ENCODE measurements around the gene KAT5.
"Not testable (repeated sequence)": the region's sequence is repeated elsewhere in the genome, so short reads cannot be mapped to it uniquely, and the experiment has no call there.

The KAT5 gene

GRCh38 chr11:65711785-65712632 lies at the start of gene KAT5:
Gene KAT5, plus strand, starts transcription at chr11:65712252. Its CDS starts 16 bp downstream, at chr11:65712268.
- intact Hi-C loops (cut with DNase I) = loop anchor here (1.0 to 5.0 kb wide), 5 partner anchors 8 to 290 kb away; partner anchors contain the start of genes BANF1, EIF1AD, RELA and RNASEH2C
- DNase-seq = peak; percentile 97 to 100 (median 99)

DNA sequence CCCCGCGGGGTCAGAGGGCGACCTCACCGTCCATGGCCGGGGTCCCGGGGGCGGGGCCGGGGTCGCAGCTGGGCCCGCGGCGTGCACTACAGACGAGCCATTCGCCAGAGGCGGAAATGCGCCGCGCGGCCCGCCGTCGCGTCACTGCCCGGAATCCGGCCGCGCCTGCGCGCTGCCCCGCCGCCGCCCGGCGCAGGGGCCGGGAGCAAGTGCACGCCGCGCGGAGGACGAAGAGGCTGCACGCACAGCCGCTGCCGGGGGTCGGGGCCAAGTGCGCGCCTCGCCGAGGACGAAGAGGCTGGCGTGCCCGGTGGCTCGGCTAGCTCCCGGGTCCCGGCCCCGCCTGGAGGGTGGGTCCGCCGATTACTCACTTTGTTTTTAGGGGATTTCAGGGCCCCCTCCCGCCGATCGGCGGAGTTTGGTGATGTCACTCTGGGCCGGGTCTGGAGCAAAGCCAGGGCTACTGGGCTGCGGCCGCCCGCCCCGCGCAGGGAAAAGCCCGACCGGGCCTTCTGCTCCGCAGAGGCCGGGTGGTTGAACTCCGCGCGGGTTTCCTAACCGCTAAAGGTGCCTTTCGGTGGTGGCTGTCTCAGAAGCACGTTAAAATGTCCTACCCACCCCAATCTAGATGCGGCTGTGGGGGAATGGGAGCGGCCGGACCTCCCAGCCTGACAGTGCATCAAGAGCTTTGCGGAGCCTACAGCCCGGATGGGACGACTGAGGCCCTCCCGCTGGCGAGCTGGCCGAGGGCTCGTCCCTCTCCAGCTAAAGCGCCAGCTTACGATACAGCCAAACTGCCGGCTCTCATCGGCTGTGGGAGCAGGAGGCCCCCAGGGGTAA lies 49.0 kb upstream of the KAT5 start, which contains the start of gene RELA:
TSS of gene RELA (minus strand) at position 118 of the 840 bp plus-strand sequence. CDS start at position 34, 84 bp downstream.
- DNase-seq = peak; percentile 92 to 99 (median 94)
- intact Hi-C loops (cut with DNase I) = loop anchor here (2.0 to 5.0 kb wide), 2 partner anchors 48 to 49 kb away; partner anchors contain the start of genes KAT5, MAP3K11 and PCNX3

DNA sequence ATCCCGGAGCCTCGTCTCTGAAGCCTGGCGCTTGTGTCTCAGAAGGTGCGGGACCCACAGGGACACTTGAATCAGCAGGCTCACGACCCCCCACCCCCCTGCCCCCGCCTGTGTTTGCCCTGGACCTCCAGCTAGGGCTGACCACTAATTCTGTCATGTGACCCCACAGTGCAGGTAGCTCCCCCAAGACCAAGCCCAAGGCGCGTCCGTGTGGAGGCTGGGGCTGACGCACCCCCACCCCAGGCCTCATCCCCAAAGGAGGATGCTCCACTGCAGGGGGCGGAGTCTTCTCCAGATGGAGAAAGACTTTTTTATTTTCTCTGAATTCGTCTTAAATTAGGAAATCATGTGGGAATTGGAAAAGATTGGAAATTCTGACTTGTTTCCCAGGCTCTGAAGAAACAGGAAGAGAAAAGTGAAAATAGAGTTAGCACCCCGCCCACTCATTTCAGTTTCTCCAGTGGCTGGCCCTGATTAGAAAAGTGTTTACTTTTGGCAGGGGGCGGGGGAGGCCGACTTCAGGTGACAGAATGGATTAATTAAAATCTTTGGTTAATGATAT lies 48.3 kb upstream of the KAT5 start:
- intact Hi-C loops (cut with DNase I) = loop anchor here (2.0 to 5.0 kb wide), 2 partner anchors 49 kb away; partner anchors contain the start of genes KAT5, MAP3K11 and PCNX3
- peak in 9 of 10 donors; percentile 43 to 95 (median 68) for DNase-seq

GRCh38 chr11:65672180-65672860 lies 39.7 kb upstream of the KAT5 start:
- intact Hi-C loops (cut with DNase I) = no loop called here

DNA sequence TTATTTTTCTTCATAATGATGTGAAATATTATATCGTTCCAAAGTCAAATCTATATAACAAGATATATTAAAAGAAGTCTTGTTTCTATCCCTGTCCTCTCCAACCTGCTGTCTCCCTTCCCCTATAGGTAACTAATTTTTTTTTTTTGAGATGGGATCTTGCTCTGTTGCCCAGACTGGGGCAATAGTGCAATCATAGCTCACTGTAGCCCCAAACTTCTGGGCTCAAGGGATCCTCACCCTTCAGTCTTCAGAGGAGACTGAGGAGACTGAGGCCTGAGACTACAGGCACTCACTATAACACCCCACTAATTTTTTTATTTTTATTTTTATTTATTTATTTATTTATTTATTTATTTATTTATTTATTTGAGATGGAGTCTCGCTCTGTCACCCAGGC lies 39.1 kb upstream of the KAT5 start:
- intact Hi-C loops (cut with DNase I) = no loop called here
- DNase-seq = no peak

More at GRCh38 chr11:65672180-65672860, 39.7 kb upstream of the KAT5 start:
- DNase-seq = peak in 1 of 10 donors; percentile 9

DNA sequence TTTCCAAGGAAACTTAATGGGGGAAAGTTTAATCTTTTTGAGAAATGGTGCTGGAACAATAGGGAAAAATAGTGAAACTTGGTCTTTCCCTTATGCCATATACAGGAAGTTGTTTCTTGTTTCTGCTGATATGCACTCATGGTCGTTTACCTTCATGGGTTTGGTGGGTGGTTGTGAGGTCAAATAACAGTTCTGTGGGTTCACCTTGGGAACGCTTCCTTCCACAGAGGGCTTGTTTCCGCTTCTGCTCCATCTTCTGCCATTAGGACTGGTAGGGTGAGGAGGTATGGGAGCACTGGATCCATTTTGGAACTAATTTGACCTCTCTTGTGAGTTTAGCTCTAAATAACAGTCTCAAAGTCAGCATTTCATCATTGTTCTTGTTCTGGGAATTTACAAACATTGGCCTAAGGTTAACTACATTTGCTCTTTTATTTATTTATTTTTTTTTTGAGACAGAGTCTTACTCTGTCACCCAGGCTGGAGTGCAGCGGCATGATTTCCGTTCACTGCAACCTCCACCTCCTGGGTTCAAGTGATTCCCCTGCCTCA lies 31.8 kb upstream of the KAT5 start:
- DNase-seq = peak in 1 of 10 donors; percentile 58
- intact Hi-C loops (cut with DNase I) = no loop called here

DNA sequence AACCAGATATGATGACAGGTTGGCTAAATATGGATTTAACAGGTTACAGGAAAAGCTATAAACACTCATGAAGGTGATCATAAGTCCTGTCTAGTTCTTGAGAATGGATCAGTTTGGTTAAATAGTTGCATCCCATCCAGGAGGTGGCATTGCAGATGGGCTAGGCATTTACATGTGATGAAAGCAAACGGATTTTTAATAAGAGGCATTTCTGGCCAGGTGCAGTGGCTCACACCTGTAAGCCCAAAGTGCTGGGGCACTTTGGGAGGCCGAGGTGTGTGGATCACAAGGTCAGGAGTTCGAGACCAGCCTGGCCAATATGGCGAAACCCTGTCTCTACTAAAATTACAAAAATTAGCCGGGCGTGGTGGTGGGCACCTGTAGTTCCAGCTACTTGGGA lies 28.6 kb upstream of the KAT5 start:
- DNase-seq = peak in 1 of 10 donors; percentile 18
- intact Hi-C loops (cut with DNase I) = not testable (repeated sequence)

DNA sequence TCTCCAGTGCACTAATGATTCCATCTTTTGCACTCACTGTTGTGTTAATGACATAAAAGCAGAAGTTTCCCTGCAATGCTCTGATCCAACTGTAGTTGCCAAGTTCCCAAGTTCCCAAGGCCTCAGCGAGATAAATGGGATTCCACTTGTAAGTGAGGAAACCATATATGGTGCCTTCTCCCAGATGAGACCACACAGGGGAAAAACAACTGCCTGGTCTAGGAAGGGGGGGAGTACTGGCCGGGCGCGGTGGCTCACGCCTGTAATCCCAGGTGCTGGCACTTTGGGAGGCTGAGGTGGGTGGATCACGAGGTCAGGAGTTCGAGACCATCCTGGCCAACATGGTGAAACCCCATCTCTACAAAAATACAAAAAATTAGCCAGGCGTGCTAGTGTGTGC lies 26.1 kb upstream of the KAT5 start:
- intact Hi-C loops (cut with DNase I) = no loop called here
- DNase-seq = peak in 1 of 10 donors; percentile 10

DNA sequence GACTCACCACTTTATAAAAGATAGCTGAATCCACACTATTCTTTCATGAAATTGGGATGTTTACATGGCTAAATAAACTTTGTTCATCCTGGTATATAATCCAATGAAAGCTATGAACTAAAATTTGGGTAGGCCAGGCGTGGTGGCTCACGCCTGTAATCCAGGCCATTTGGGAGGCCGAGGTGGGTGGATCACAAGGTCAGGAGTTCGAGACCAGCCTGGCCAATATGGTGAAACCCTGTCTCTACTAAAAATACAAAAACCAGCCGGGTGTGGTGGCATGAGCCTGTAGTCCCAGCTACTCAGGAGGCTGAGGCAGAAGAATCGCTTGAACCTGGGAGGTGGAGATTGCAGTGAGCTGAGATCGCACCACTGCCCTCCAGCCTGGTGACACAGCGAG lies 20.2 kb upstream of the KAT5 start:
- peak in 1 of 10 donors; percentile 15 for DNase-seq
- intact Hi-C loops (cut with DNase I) = not testable (repeated sequence)

DNA sequence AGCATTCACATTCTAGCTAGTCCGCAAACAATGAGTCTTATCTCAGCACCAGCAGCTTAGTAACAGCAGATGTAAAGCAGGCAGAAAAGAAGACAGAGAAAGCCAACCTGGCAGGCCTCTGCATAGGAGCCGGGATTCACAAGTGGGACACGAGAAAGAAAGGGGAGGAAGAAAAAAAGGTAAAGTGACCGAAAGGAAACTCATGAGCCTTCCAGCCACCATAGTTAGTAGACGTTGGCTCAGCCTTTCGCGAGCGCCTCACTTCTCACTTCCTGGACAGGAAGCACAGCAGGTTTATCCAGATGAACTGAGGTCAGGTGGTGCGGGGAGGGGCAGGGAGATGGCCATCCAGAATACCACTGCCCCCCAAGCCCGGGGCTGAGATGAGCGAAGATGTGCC lies 19.7 kb upstream of the KAT5 start:
- intact Hi-C loops (cut with DNase I) = no loop called here
- DNase-seq = peak in 1 of 10 donors; percentile 69

- DNase-seq = peak in 6 of 10 donors; percentile 21 to 88 (median 67)
- intact Hi-C loops (cut with DNase I) = no loop called here
These were observed 16.4 kb upstream of the KAT5 start for GRCh38 chr11:65695459-65696241.

GRCh38 chr11:65696802-65697552 lies 15.1 kb upstream of the KAT5 start:
- DNase-seq = peak in 1 of 10 donors; percentile 58
- intact Hi-C loops (cut with DNase I) = no loop called here

GRCh38 chr11:65698205-65698604 lies 13.8 kb upstream of the KAT5 start:
- intact Hi-C loops (cut with DNase I) = no loop called here
- DNase-seq = no peak

DNA sequence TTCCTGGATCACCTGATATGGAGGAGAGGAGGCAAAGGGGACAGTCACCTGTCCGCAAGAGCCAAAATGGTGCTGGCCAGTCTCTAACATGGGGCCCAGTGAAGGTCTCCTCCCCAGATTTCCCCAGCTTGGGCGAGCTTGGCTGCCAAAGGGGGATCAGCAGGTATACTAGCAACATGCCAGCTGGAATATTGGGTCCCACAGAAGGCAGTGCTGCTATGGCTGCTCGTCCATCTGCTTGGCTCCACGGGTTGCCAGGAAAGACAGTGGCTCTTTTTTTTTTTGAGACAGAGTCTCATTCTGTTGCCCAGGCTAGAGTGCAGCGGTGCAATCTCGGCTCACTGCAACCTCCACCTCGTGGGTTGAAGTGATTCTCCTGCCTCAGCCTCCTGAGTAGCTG lies 12.7 kb upstream of the KAT5 start:
- intact Hi-C loops (cut with DNase I) = no loop called here
- peak in 1 of 10 donors; percentile 56 for DNase-seq

DNA sequence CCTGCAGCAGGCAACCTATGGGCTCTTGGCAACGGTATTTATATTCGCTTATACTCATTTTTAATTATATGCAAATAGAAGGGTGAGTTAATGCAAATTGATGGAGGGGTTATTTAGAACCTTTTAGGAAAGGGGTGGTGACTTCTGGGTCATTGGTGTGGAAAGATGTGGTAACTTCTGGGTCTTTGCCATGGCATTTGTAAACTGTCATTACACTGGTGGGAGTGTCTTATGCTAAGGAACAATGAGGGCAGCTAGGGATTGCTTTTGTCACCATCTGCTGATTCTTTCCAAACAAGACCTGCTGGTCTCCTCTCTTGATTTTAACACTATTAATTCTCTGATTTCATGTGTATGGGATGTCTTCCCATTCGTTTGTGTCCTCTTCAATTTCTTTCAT lies 11.7 kb upstream of the KAT5 start:
- intact Hi-C loops (cut with DNase I) = no loop called here

GRCh38 chr11:65701686-65702085 lies 10.4 kb upstream of the KAT5 start:
- intact Hi-C loops (cut with DNase I) = no loop called here
- no peak for DNase-seq

More for the DNA sequence above, 11.7 kb upstream of the KAT5 start:
- DNase-seq = no peak

GRCh38 chr11:65703846-65704245 lies 8.2 kb upstream of the KAT5 start:
- intact Hi-C loops (cut with DNase I) = no loop called here

GRCh38 chr11:65706303-65706763 lies 5.7 kb upstream of the KAT5 start:
- intact Hi-C loops (cut with DNase I) = loop anchor here (5.0 kb wide), 1 partner anchor 79 kb away; no protein-coding TSS in a partner anchor
- peak; percentile 53 to 97 (median 80) for DNase-seq

More at GRCh38 chr11:65703846-65704245, 8.2 kb upstream of the KAT5 start:
- DNase-seq = no peak

Data from posterior cingulate gyrus (tissue), 11 donors.